Hepatocyte (in vitro differentiated cells): ENCODE measurements around the gene ZNF652. TPM values are rescaled to one million over a fixed set of nuclear protein-coding genes. Genes with fewer than 3 reads are reported as not detected.

Experiments used
- DNase-seq: peaks from one replicate; pipeline ENCODE4 v3.0.0-alpha.2; 2016; ENCODE audit warnings: low spot score
- H2AFZ ChIP-seq: fragments of 200-600 bp; sonication (generic); 2 replicates; pipeline ENCODE4 v1.6.0; 2016; ENCODE audit warnings: antibody characterized with exemption, mild to moderate bottlenecking
- H3K27ac ChIP-seq: fragments of 200-600 bp; sonication (generic); 2 replicates; pipeline ENCODE4 v1.5.1; 2016; ENCODE audit warnings: mild to moderate bottlenecking
- H3K27me3 ChIP-seq: fragments of 200-600 bp; sonication (generic); 2 replicates; pipeline ENCODE4 v1.6.1; 2016
- H3K36me3 ChIP-seq: fragments of 200-600 bp; sonication (generic); replicated peaks from 2 replicates; pipeline ENCODE4 v1.5.1; 2016; ENCODE audit warnings: low read depth; ENCODE audit not compliant: insufficient read depth
- H3K4me1 ChIP-seq: fragments of 200-600 bp; sonication (generic); 2 replicates; pipeline ENCODE4 v1.5.1; 2016; ENCODE audit warnings: mild to moderate bottlenecking, moderate library complexity; ENCODE audit not compliant: insufficient read depth
- H3K4me2 ChIP-seq: fragments of 200-600 bp; sonication (generic); 2 replicates; pipeline ENCODE4 v1.6.0; 2016
- H3K4me3 ChIP-seq: fragments of 200-600 bp; sonication (generic); 2 replicates; pipeline ENCODE4 v1.5.1; 2016; ENCODE audit warnings: mild to moderate bottlenecking
- H3K79me2 ChIP-seq: fragments of 200-600 bp; sonication (generic); 2 replicates; pipeline ENCODE4 v1.6.0; 2017; ENCODE audit warnings: mild to moderate bottlenecking
- H3K9me2 ChIP-seq: fragments of 200-600 bp; sonication (generic); replicated peaks from 2 replicates; pipeline ENCODE4 v1.6.0; 2017; ENCODE audit warnings: mild to moderate bottlenecking; ENCODE audit not compliant: insufficient read depth
- H3K9me3 ChIP-seq: fragments of 200-600 bp; sonication (generic); 2 replicates; pipeline ENCODE4 v1.5.1; 2016; ENCODE audit warnings: low read depth, mild to moderate bottlenecking
- H4K20me1 ChIP-seq: fragments of 200-600 bp; sonication (generic); 2 replicates; pipeline ENCODE4 v1.6.0; 2016; ENCODE audit warnings: mild to moderate bottlenecking; ENCODE audit not compliant: insufficient read depth, poor library complexity, severe bottlenecking
- EZH2 ChIP-seq: fragments of 200-600 bp; sonication (generic); IDR thresholded peaks from 2 replicates; pipeline ENCODE4 v1.6.1; 2016; ENCODE audit warnings: antibody characterized with exemption, mild to moderate bottlenecking, borderline replicate concordance
- EZH2phosphoT487 ChIP-seq: fragments of 200-600 bp; sonication (generic); IDR thresholded peaks from one replicate; pipeline ENCODE4 v1.6.1; 2018; ENCODE audit warnings: antibody characterized with exemption, mild to moderate bottlenecking, low read depth, moderate library complexity; ENCODE audit not compliant: unreplicated experiment, severe bottlenecking
- WGBS: methylation state at CpG from one replicate; pipeline ENCODE4 v1.1.6; 2016; ENCODE audit warnings: low lambda C conversion rate; ENCODE audit errors: missing lambda C conversion rate; 5-methylcytosine and 5-hydroxymethylcytosine counted together
- polyA plus RNA-seq: library from polyadenylated mRNA; unstranded; fragments of >200 nt; fragmentation: Nextera tagmentation; extraction: Ambion mirVana; gene quantifications from 2 replicates; pipeline ENCODE4 v1.2.1, GENCODE V29; 2016
- total RNA-seq: library from RNA; depleted of rRNA; stranded (reverse); fragments of >200 nt; gene quantifications from 2 replicates; pipeline ENCODE4 v1.2.3, GENCODE V29; 2014
- TF ChIP-seq, protein P1 (sequence below): fragments of 200-600 bp; sonication (generic); IDR thresholded peaks from 2 replicates; pipeline ENCODE4 v1.5.1; 2016; ENCODE audit warnings: antibody characterized with exemption, mild to moderate bottlenecking; ENCODE audit not compliant: poor library complexity

Gene ZNF652
- total and polyA plus RNA-seq, 2 experiments from 2014 or later = 23.0 to 55.6 TPM

DNA sequence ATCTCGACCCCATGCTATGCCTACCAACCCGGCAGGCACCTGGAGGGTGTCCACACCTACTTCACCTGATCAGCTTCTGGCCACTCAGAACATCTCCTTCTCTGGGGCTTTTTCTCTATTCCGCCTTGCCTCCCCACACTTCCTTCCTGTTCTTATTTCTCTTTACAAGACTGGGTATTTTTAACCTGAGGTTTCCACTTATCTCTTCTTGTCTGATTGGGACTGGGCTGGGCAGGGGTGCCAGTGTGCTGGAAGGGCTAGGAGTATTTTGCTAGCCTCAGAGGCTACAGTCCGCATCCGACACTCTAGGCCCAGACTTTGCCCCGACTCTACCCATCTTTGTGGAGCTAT lies 26.2 kb upstream of the ZNF652 start:
- no peak overlapping the region for H3K4me3 ChIP-seq
- TF ChIP-seq EZH2phosphoT487 (no peak), EZH2 (no peak)
- TF ChIP-seq, protein P1, sequence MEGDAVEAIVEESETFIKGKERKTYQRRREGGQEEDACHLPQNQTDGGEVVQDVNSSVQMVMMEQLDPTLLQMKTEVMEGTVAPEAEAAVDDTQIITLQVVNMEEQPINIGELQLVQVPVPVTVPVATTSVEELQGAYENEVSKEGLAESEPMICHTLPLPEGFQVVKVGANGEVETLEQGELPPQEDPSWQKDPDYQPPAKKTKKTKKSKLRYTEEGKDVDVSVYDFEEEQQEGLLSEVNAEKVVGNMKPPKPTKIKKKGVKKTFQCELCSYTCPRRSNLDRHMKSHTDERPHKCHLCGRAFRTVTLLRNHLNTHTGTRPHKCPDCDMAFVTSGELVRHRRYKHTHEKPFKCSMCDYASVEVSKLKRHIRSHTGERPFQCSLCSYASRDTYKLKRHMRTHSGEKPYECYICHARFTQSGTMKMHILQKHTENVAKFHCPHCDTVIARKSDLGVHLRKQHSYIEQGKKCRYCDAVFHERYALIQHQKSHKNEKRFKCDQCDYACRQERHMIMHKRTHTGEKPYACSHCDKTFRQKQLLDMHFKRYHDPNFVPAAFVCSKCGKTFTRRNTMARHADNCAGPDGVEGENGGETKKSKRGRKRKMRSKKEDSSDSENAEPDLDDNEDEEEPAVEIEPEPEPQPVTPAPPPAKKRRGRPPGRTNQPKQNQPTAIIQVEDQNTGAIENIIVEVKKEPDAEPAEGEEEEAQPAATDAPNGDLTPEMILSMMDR = no peak
- H2AFZ ChIP-seq = no peak overlapping the region
- DNase-seq = no peak
- H3K79me2 ChIP-seq = no peaks in the 10 kb centered on the region
- no peaks in the 10 kb centered on the region for H3K9me2 ChIP-seq
- H3K27me3 ChIP-seq = no peaks in the 10 kb centered on the region
- no peaks in the 10 kb centered on the region for H4K20me1 ChIP-seq
- H3K27ac ChIP-seq = no peak overlapping the region
- no peaks in the 10 kb centered on the region for H3K4me1 ChIP-seq
- H3K9me3 ChIP-seq = no peaks in the 10 kb centered on the region
- H3K36me3 ChIP-seq = no peaks in the 10 kb centered on the region
- H3K4me2 ChIP-seq = no peak overlapping the region
- 97% methylated on average over 6 of the region's 6 CpGs for WGBS

DNA sequence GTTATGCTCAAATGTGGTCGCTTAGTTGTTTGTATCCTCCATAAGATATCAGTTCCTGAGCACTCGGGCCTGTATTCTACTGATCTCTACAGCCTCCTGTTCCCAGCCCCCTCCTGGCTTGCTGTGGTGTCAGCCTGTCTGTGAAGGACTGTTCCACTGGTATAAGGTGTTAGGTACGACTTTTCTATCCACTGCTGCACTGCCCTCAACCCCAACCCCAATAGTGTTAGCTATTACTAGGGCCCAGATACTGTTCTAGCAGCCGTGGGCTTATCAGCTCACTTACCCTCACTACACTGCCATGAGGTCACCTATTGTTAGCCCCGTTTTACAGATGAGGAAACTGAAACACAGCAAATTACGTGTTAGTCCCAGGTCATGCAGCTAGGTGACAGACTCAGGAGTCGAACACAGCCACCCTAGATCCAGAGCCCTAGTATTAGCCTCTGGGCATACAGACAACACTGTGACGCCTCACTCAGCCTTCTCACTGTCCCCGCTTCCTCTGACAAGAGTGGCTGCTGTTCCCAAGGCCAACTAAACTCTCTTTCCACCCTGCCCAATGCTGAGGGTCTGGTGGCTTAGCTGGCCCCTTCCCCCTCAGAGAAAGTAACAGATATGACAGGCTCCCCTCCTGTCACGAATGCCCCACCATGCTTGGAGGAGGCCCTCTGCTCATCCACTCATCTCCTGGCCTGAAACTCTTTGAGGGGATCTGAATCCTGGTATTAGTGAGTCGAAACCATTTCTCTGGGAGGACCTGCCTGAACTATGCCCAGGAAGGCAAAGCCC lies 25.6 kb upstream of the ZNF652 start:
- no peak for DNase-seq
- H3K9me3 ChIP-seq = no peaks in the 10 kb centered on the region
- H4K20me1 ChIP-seq = no peaks in the 10 kb centered on the region
- no peak overlapping the region for H3K4me3 ChIP-seq
- TF ChIP-seq EZH2phosphoT487 (no peak), EZH2 (no peak)
- TF ChIP-seq, protein P1 = no peak
- H3K79me2 ChIP-seq = no peaks in the 10 kb centered on the region
- 78% methylated on average over 11 of the region's 11 CpGs for WGBS
- H3K27ac ChIP-seq = no peak overlapping the region
- no peaks in the 10 kb centered on the region for H3K4me1 ChIP-seq
- no peak overlapping the region for H3K4me2 ChIP-seq
- no peak overlapping the region for H2AFZ ChIP-seq
- H3K36me3 ChIP-seq = no peaks in the 10 kb centered on the region
- no peaks in the 10 kb centered on the region for H3K9me2 ChIP-seq
- no peaks in the 10 kb centered on the region for H3K27me3 ChIP-seq

DNA sequence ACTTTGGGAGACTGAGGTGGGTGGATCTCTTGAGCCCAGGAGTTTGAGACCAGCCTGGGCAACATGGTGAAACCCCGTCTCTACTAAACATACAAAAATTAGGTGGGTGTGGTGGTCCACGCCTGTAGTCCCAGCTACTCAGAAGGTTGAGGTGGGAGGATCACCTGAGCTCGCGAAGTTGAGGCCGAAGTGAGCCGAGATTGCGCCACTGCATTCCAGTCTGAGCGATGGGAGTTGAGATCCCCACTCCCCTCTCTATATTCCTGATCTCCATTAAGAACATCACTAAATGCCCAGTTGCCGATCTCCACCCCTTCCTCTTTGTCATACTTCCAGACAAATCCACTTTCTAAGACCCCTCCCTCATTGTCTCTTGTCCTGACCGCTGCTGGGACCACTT lies 24.3 kb upstream of the ZNF652 start:
- Histone ChIP-seq H3K9me2 (no peaks in the 10 kb centered on the region), H3K27me3 (no peaks in the 10 kb centered on the region), H3K27ac (no peak overlapping the region), H3K4me3 (no peak overlapping the region), H3K9me3 (no peaks in the 10 kb centered on the region), H3K4me2 (no peak overlapping the region), H3K4me1 (no peaks in the 10 kb centered on the region), H2AFZ (no peak overlapping the region), H3K79me2 (no peaks in the 10 kb centered on the region), H4K20me1 (no peaks in the 10 kb centered on the region), H3K36me3 (no peaks in the 10 kb centered on the region)
- TF ChIP-seq, protein P1 = no peak
- TF ChIP-seq EZH2 (no peak), EZH2phosphoT487 (no peak)
- WGBS = 90% methylated on average over 10 of the region's 10 CpGs
- no peak for DNase-seq
